ENCODE results near the gene NOP14.

NOP14 gene

GRCh38 chr4:2930135-2930757, 33.0 kb downstream of the NOP14 start:
- Histone ChIP-seq H3K9me3 (ENCODE audit: control insufficient read depth, insufficient read depth, low read depth, low read length) (no peaks in the 10 kb centered on the region), H3K36me3 (ENCODE audit: control insufficient read depth in 2 of 2, insufficient read depth in 1 of 2, low read length in 2 of 2) (peaks cover 0 to 78% of the 10 kb centered on the region in 2 experiments; a peak in 1 of 3 replicates), H3K4me3 (ENCODE audit: low read depth, low read length) (no peak overlapping the region), H3K4me1 (ENCODE audit: control insufficient read depth, insufficient read depth, low read length) (no peaks in the 10 kb centered on the region), H3K27ac (ENCODE audit: extremely low read depth, low read depth, low read length) (no peak overlapping the region)
- TF ChIP-seq KLF17 (tag by site-specific recombination; IDR thresholded peaks at IDR 0.05): no peak
- TF ChIP-seq GLIS1 (tag by site-specific recombination; IDR thresholded peaks at IDR 0.05): peak; percentile 27; the same call in 1 of the 2 replicates
- peak; percentile 71 for TF ChIP-seq SCRT2 (tag by site-specific recombination; IDR thresholded peaks at IDR 0.05)
- TF ChIP-seq OSR2 (tag by site-specific recombination; IDR thresholded peaks at IDR 0.05): peak; percentile 43
- TF ChIP-seq ZNF596 (tag by site-specific recombination; IDR thresholded peaks at IDR 0.05): no peak
- TF ChIP-seq ZBTB44 (tag by site-specific recombination; IDR thresholded peaks at IDR 0.05): no peak
- TF ChIP-seq WT1 (tag by site-specific recombination; IDR thresholded peaks at IDR 0.05): no peak
- TF ChIP-seq ZFP69B (tag by site-specific recombination; IDR thresholded peaks at IDR 0.05): no peak
- TF ChIP-seq SALL2 (tag by site-specific recombination; IDR thresholded peaks at IDR 0.05; ENCODE audit: borderline replicate concordance): no peak
- no peak for TF ChIP-seq SP7 (tag by site-specific recombination; IDR thresholded peaks at IDR 0.05)
- no peak for TF ChIP-seq ZNF560 (tag by site-specific recombination; IDR thresholded peaks at IDR 0.05; ENCODE audit: borderline replicate concordance)
- POLR2A ChIA-PET: no interaction called here
- CTCF ChIA-PET: interaction anchor here (0.5 to 0.6 kb wide), 2 partner anchors 20 to 161 kb away, joined by 3 to 4 read pairs; no protein-coding TSS in a partner anchor

- POLR2A ChIA-PET: no interaction called here
- Histone ChIP-seq H3K4me3 (ENCODE audit: low read depth, low read length) (no peak overlapping the region), H3K36me3 (ENCODE audit: control insufficient read depth in 2 of 2, insufficient read depth in 1 of 2, low read length in 2 of 2) (peaks cover 0 to 86% of the 10 kb centered on the region in 2 experiments; a peak in 1 of 3 replicates), H3K4me1 (ENCODE audit: control insufficient read depth, insufficient read depth, low read length) (no peaks in the 10 kb centered on the region), H3K9me3 (ENCODE audit: control insufficient read depth, insufficient read depth, low read depth, low read length) (no peaks in the 10 kb centered on the region), H3K27ac (ENCODE audit: extremely low read depth, low read depth, low read length) (no peak overlapping the region)
- CTCF ChIA-PET: no interaction called here
- TF ChIP-seq ZNF221 (tag by site-specific recombination; IDR thresholded peaks at IDR 0.05; ENCODE audit: borderline replicate concordance): no peak
- TF ChIP-seq KLF8 (tag by site-specific recombination; IDR thresholded peaks at IDR 0.05): no peak
- peak; percentile 14; the same call in 1 of the 2 replicates for TF ChIP-seq ZNF600 (tag by site-specific recombination; IDR thresholded peaks at IDR 0.05)
- no peak for TF ChIP-seq ZNF416 (tag by site-specific recombination; IDR thresholded peaks at IDR 0.05)
- TF ChIP-seq ZNF394 (tag by site-specific recombination; IDR thresholded peaks at IDR 0.05; ENCODE audit: borderline replicate concordance): no peak
- no peak for TF ChIP-seq PATZ1 (tag by site-specific recombination; IDR thresholded peaks at IDR 0.05)
- no peak for TF ChIP-seq ZNF169 (tag by site-specific recombination; IDR thresholded peaks at IDR 0.05)
- no peak for TF ChIP-seq ZNF211 (tag by site-specific recombination; IDR thresholded peaks at IDR 0.05; ENCODE audit: low read depth)
These were observed 33.7 kb downstream of the NOP14 start for GRCh38 chr4:2929469-2929868.

Data from HEK293 (cell line).